Panc1 (cell line): ENCODE data around the gene ZNF580.

Experiments
- CTCF ChIP-seq: fragments of 450-650 bp; IDR thresholded peaks from 2 replicates; pipeline ENCODE4 v1.5.1; 2017; ENCODE audit warnings: mild to moderate bottlenecking
- POLR2AphosphoS5 ChIP-seq: IDR thresholded peaks from 2 replicates; pipeline ENCODE4 v1.6.1; 2012; ENCODE audit warnings: mild to moderate bottlenecking, low read depth, low read length, moderate library complexity
- REST ChIP-seq, 2 experiments: IDR thresholded peaks; 2 replicates each; pipeline ENCODE4 v1.6.1; 2011 to 2012; ENCODE audit warnings: low read depth in 2 of 2, control low read depth in 1 of 2, low read length in 1 of 2, mild to moderate bottlenecking in 1 of 2, moderate library complexity in 1 of 2; ENCODE audit not compliant: insufficient read depth in 1 of 2
- TCF7L2 ChIP-seq: IDR thresholded peaks from 2 replicates; pipeline ENCODE4 v1.6.1; 2011; ENCODE audit warnings: mild to moderate bottlenecking, low read depth, low read length, inconsistent platforms

DNA sequence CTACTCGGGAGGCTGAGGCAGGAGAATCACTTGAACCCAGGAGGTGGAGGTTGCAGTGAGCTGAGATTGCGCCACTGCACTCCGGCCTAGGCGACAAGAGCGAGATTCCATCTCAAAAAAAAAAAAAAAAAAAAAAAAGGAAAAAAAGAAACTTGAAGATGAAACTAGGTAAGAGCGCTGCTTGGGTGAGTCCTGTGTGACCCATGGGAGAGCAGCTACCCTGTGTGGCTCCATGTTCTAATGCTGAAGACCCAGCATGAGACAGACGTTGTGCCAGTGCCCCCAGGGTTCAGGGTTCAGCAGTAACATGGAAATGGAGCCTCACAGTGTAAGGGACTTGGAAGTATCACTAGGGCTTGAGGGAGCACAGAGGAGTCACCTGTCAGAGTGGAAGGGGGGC, 22.4 kb upstream of the ZNF580 start:
- TF ChIP-seq POLR2AphosphoS5 (no peak), CTCF (no peak), TCF7L2 (no peak), REST (IDR thresholded peaks at IDR 0.05; ENCODE audit: insufficient read depth in 1 of 2, low read depth in 2 of 2, low read length in 1 of 2) (no peak)
